Spinal cord (tissue), 10 donors: ENCODE results near the gene SLC25A13. TPM values are rescaled to one million over a fixed set of nuclear protein-coding genes. Genes with fewer than 3 reads are reported as not detected.

Source experiments
- DNase-seq, 6 donors: peaks; one replicate each; pipeline versions ENCODE4 v3.0.0 to v3.0.0-alpha.2; 2013 to 2015; ENCODE audit warnings: low spot score in 6 of 6, low read depth in 4 of 6
- H3K27ac ChIP-seq: one replicate; pipeline ENCODE4 v1.5.1; 2013; ENCODE audit warnings: low read depth, low read length, control low read depth
- H3K27me3 ChIP-seq: one replicate; pipeline ENCODE4 v1.6.1; 2013; ENCODE audit warnings: low read length; ENCODE audit not compliant: control insufficient read depth, insufficient read depth
- H3K36me3 ChIP-seq: one replicate; pipeline ENCODE4 v1.6.1; 2013; ENCODE audit warnings: low read length; ENCODE audit not compliant: control insufficient read depth, insufficient read depth
- H3K4me1 ChIP-seq: one replicate; pipeline ENCODE4 v1.6.1; 2013; ENCODE audit warnings: low read length; ENCODE audit not compliant: control insufficient read depth, insufficient read depth
- H3K4me3 ChIP-seq: one replicate; pipeline ENCODE4 v1.5.1; 2013; ENCODE audit warnings: low read depth, low read length, control low read depth
- H3K9me3 ChIP-seq: one replicate; pipeline ENCODE4 v1.6.1; 2013; ENCODE audit warnings: low read length; ENCODE audit not compliant: control insufficient read depth, insufficient read depth
- WGBS: methylation state at CpG from one replicate; pipeline ENCODE4 v1.1.5; 2013; ENCODE audit warnings: missing lambda C conversion rate; ENCODE audit not compliant: insufficient coverage; 5-methylcytosine and 5-hydroxymethylcytosine counted together
- polyA plus RNA-seq, 2 donors: library from polyadenylated mRNA; unstranded; fragments of 120-200 nt; gene quantifications; one replicate each; pipeline ENCODE4 v1.2.1, GENCODE V29; 2013; ENCODE audit not compliant: insufficient read length in 2 of 2
- total RNA-seq, 2 donors: library from RNA; depleted of rRNA in 1 of 2; stranded (reverse); fragments of 120-200 nt in 1 of 2; fragments of >200 nt in 1 of 2; gene quantifications; one replicate each; pipeline versions ENCODE4 v1.2.3 to v1.2.4, GENCODE V29; 2013 to 2014
- donor health status: healthy.

Gene SLC25A13
- total and polyA plus RNA-seq, 4 donors, result 24.9 to 34.7 (median 31.4) TPM

GRCh38 chr7:96347471-96347870 is 25.6 kb upstream of the SLC25A13 start:
- no peaks in the 10 kb centered on the region for H3K9me3 ChIP-seq
- 100% methylated on average over 1 of the region's 2 CpGs for WGBS
- H3K4me3 ChIP-seq, result no peak overlapping the region
- H3K27ac ChIP-seq, result no peak overlapping the region
- no peaks in the 10 kb centered on the region for H3K36me3 ChIP-seq
- DNase-seq, result peak in 1 of 6 donors; percentile 34
- peaks cover 3% of the 10 kb centered on the region for H3K4me1 ChIP-seq
- no peaks in the 10 kb centered on the region for H3K27me3 ChIP-seq

- peak in 3 of 6 donors; percentile 2 to 81 (median 50) for DNase-seq
- Histone ChIP-seq H3K27me3 (no peaks in the 10 kb centered on the region), H3K27ac (no peak overlapping the region), H3K4me1 (peaks cover 3% of the 10 kb centered on the region), H3K36me3 (no peaks in the 10 kb centered on the region), H3K9me3 (no peaks in the 10 kb centered on the region), H3K4me3 (no peak overlapping the region)
- WGBS, result 21% methylated on average over 4 of the region's 5 CpGs
Observed at GRCh38 chr7:96346293-96346953, 24.5 kb upstream of the SLC25A13 start.

- Histone ChIP-seq H3K27ac (no peak overlapping the region), H3K4me1 (peaks cover 3% of the 10 kb centered on the region), H3K4me3 (no peak overlapping the region), H3K36me3 (no peaks in the 10 kb centered on the region), H3K27me3 (no peaks in the 10 kb centered on the region), H3K9me3 (no peaks in the 10 kb centered on the region)
- 100% methylated on average over 1 of the region's 2 CpGs for WGBS
- DNase-seq, result no peak
Observed at GRCh38 chr7:96344236-96344635, 22.3 kb upstream of the SLC25A13 start.

- Histone ChIP-seq H3K36me3 (no peaks in the 10 kb centered on the region), H3K9me3 (no peaks in the 10 kb centered on the region), H3K4me1 (peaks cover 3% of the 10 kb centered on the region), H3K4me3 (no peak overlapping the region), H3K27ac (no peak overlapping the region), H3K27me3 (no peaks in the 10 kb centered on the region)
- WGBS, result 33% methylated on average over 1 of the region's 1 CpG
- no peak for DNase-seq
Observed at GRCh38 chr7:96342049-96342448, 20.2 kb upstream of the SLC25A13 start.

GRCh38 chr7:96337519-96337918 is 15.6 kb upstream of the SLC25A13 start:
- Histone ChIP-seq H3K27me3 (no peaks in the 10 kb centered on the region), H3K36me3 (no peaks in the 10 kb centered on the region), H3K4me1 (no peaks in the 10 kb centered on the region), H3K9me3 (no peaks in the 10 kb centered on the region), H3K27ac (no peak overlapping the region), H3K4me3 (no peak overlapping the region)
- peak in 1 of 6 donors; percentile 41 for DNase-seq

GRCh38 chr7:96332325-96332724 is 10.4 kb upstream of the SLC25A13 start:
- H3K36me3 ChIP-seq, result no peaks in the 10 kb centered on the region
- H3K9me3 ChIP-seq, result no peaks in the 10 kb centered on the region
- H3K4me1 ChIP-seq, result no peaks in the 10 kb centered on the region
- H3K4me3 ChIP-seq, result no peak overlapping the region
- no peak overlapping the region for H3K27ac ChIP-seq
- no peaks in the 10 kb centered on the region for H3K27me3 ChIP-seq
- WGBS, result no CpG with 5 or more reads among the region's 3 CpGs
- no peak for DNase-seq

- no peaks in the 10 kb centered on the region for H3K4me1 ChIP-seq
- no peaks in the 10 kb centered on the region for H3K36me3 ChIP-seq
- no peak for DNase-seq
- no peak overlapping the region for H3K27ac ChIP-seq
- H3K27me3 ChIP-seq, result no peaks in the 10 kb centered on the region
- no peak overlapping the region for H3K4me3 ChIP-seq
- H3K9me3 ChIP-seq, result no peaks in the 10 kb centered on the region
- 96% methylated on average over 3 of the region's 3 CpGs for WGBS
Observed at GRCh38 chr7:96331775-96332174, 9.9 kb upstream of the SLC25A13 start.

GRCh38 chr7:96331233-96331632 is 9.3 kb upstream of the SLC25A13 start:
- no peaks in the 10 kb centered on the region for H3K4me1 ChIP-seq
- no peak for DNase-seq
- H3K27me3 ChIP-seq, result no peaks in the 10 kb centered on the region
- H3K36me3 ChIP-seq, result no peaks in the 10 kb centered on the region
- no peak overlapping the region for H3K27ac ChIP-seq
- H3K9me3 ChIP-seq, result no peaks in the 10 kb centered on the region
- no peak overlapping the region for H3K4me3 ChIP-seq
- WGBS, result no CpG with 5 or more reads among the region's 2 CpGs

- H3K4me3 ChIP-seq, result no peak overlapping the region
- DNase-seq, result no peak
- H3K9me3 ChIP-seq, result no peaks in the 10 kb centered on the region
- no peak overlapping the region for H3K27ac ChIP-seq
- H3K27me3 ChIP-seq, result no peaks in the 10 kb centered on the region
- no CpG with 5 or more reads among the region's 2 CpGs for WGBS
- no peaks in the 10 kb centered on the region for H3K4me1 ChIP-seq
- H3K36me3 ChIP-seq, result no peaks in the 10 kb centered on the region
Observed at GRCh38 chr7:96330193-96330592, 8.3 kb upstream of the SLC25A13 start.

- WGBS, result 33% methylated on average over 1 of the region's 1 CpG
- no peaks in the 10 kb centered on the region for H3K27me3 ChIP-seq
- peak in 3 of 6 donors; percentile 11 to 54 (median 46) for DNase-seq
- no peaks in the 10 kb centered on the region for H3K4me1 ChIP-seq
- H3K4me3 ChIP-seq, result no peak overlapping the region
- no peaks in the 10 kb centered on the region for H3K9me3 ChIP-seq
- no peaks in the 10 kb centered on the region for H3K36me3 ChIP-seq
- H3K27ac ChIP-seq, result no peak overlapping the region
Observed at GRCh38 chr7:96329241-96329640, 7.3 kb upstream of the SLC25A13 start.
